NCI-H345 (cell line): ENCODE data around the gene COL1A1.

Source experiments
- DNase-seq: peaks from one replicate; lab custom pipeline; 2025; lab: John Stamatoyannopoulos, UW

Gene COL1A1

GRCh38 chr17:50213026-50214022 is 11.9 kb upstream of the COL1A1 start:
- peak; percentile 35 for DNase-seq

DNA sequence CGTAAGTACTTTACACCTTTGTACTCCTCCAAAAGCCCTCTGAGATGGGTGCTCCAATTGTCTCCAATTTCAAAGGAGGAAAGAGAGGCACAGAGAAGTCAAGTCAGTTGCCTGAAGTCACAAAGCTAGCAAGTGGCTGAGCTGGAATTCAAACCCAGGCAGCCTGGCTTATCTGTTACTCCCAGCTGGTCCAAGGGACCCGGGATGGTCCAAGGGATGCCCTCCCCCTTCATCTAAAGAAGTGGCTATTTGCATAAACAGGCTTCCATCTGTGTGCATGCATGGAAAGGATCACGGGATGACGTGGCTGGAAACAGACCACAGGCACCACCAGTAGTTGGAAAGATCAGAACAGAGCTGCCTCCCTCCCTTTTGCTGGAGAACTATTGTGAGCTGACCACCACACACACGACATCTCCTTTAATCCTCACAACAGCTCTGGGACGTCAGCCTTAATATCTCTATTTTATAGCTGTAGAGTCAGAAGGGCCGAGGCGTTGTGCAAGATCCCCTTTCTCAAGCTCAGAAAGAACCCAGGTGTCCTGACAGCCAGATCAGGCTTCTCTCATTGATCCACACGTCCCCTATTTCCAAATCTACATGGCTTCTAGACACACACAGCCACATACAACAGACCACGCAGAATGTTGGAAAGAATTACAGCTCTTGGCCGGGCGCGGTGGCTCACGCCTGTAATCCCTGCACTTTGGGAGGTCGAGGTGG is 10.9 kb upstream of the COL1A1 start:
- no peak for DNase-seq

- no peak for DNase-seq
These were observed 10.1 kb upstream of the COL1A1 start for GRCh38 chr17:50211249-50212120.

DNA sequence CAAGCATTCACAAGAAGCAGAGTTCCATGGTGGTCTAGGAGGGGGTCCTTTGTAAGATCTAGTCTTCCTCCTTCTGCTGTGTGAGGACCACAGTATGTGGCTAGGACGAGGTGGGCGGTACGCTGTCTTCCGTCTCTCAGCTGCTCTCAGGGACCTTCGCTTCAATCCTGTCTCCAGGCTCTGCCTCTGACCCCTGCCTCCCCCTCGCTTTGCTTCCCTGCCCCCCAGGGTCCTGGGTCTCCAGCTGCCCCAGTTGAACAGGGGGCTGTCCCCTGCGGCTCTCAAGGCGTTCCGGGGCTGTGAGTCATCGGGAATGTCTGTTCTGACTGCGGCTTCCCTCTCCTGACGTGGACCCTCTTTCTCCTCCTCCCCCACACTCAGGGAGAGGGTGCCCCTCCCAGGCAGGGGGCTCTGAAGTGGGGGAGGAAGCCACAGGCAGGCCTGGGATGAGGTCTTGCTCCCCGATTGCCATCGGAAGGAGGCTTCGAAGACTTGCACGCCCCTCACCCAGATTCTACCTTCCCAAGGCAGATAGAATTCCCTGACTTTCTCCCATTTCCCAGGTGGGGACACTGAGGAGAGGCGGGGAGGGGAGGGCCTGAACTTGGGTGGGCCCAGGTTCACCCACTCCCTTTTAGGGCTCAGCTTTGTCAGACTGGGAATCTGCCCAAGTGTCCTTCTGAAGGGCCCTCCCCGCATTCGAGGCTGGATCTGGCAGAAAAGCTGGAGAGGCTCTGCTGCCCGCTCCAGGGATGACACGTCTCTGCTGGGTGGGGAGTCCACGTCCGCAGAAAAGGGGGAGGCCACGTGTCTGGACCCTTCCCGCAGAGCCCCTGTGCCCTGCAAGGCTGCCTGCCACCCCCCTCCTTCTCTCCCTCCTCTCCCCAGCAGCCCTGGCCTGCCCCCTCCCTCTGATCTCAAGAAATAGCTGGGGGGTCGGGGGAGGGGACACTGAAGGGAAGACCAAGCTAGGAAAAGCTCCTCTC is 9.1 kb upstream of the COL1A1 start:
- no peak for DNase-seq

- DNase-seq, result no peak
These were observed 8.2 kb upstream of the COL1A1 start for GRCh38 chr17:50209472-50210239.

- no peak for DNase-seq
These were observed 7.7 kb upstream of the COL1A1 start for GRCh38 chr17:50209133-50209471.

GRCh38 chr17:50208611-50209061 is 7.2 kb upstream of the COL1A1 start:
- no peak for DNase-seq

- no peak for DNase-seq
These were observed 6.5 kb upstream of the COL1A1 start for GRCh38 chr17:50207792-50208567.

- DNase-seq, result no peak
These were observed 5.9 kb upstream of the COL1A1 start for GRCh38 chr17:50207315-50207714.

DNA sequence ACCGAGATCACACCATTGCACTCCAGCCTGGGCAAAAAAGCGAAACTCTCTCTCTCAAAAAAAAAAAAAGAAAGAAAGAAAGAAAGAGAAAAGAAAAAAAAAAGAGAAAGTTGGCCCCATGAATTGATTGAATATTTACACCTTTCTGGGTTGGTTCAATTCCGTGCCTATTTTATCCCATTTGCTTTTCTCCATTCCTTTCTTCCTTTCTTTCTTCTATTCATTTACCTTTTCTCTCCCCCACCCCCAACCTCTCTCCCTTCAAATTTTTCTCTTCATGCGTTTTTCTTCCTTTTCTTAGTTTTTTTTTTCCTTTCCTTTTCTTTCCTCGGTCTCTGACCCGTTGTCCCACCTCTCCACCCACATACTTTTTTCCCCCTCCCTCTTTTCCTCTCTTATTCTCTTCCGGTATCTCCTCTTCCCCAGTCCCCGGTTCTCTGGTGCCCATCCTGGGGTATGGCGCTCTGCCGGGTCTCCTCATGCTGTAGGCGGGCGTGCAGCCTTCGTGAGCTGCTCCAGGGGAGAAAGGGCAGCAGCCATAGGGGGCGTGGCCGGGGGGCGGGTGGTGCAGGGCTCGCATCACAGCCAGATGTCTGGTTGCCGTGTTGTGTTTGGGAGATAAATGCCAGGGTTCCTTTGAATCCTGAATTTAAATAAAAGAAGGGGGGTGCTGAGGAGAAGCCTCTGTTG is 5.3 kb upstream of the COL1A1 start:
- DNase-seq, result no peak

DNA sequence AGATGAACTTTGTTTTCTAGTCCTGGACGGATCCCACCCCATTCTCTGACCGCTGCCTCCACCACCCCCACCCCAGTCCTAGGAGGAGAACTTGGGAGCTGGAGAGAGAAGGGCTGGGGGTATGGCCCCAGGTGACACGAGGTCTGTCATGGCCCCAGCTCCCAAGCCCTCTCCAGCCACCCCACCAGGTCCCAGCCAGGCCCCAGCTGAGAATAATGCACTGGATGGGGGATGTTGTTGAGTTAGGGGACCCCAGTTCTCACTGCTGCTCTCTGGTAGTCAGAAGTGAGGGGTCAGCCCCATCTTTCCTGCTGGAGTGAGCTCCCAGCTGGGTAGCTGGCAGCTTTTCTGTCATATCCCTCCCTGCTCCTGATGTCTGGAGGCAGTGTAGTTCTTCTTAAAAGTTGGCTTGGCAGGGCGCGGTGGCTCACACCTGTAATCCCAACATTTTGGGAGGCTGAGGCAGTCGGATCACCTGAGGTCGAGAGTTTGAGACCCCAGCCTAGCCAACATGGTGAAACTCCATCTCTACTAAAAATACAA is 4.6 kb upstream of the COL1A1 start:
- no peak for DNase-seq

DNA sequence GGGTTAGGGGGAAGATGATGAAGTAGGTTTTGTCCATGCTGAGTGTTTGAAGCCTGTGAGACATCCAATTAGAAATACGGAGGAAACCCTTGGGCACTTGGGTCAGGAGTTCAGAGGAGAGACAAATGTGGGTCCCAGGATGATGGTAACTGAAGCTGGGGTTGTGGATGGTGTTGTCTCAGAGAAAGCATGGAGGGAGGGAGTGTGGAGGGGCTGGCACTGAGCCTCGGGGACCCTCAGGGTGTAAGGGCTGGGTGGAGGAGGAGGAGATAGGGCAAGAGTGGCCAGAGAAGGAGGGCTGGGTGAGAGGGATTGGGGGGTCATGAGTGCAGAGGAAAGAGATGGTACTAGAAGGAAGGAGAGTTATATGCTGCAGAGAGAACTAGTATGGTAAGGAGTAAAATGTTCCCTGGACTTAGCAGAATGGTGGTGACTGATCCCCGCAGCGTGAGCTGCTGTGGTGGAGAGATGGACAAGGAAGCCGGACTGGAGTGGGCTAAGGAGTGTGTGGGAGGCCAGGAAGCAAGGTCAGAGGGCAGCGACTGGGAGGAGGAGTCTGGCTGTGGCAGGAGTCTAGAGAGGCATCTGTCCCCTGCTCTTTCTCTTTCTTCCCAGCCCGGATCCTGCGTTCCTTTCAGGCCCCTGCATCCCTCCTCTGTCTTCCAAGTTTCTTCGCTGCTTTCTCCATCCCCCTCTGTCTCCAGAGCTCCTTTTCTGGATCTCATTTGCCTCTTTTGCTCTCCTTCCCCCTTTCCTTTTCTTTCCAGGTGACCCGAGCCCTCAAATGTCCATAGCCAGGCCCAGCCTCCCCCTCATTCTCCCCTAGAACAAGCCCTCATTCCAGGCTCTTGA is 3.9 kb upstream of the COL1A1 start:
- DNase-seq, result no peak

DNA sequence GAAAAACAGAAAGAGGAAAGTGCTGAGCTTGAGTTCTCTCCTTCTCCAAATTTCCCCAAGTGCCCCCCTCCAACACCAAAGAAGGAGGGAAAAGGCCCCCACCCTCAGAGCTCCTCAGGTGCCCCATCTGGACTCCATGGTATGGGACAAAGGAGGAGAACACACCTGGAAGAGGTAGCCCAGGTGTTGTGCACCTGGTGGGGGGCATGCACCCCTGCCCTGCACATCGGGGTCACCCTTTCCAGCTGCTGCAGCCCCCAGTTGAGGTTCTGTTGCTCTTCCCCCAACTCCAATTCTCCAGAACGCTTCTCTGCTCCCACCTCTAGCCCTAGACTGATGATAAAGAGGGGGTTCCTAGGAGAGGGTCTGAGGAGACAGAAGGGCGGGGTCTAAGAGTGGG is 3.0 kb upstream of the COL1A1 start:
- DNase-seq, result no peak

GRCh38 chr17:50203604-50204345 is 2.3 kb upstream of the COL1A1 start:
- DNase-seq, result no peak

DNA sequence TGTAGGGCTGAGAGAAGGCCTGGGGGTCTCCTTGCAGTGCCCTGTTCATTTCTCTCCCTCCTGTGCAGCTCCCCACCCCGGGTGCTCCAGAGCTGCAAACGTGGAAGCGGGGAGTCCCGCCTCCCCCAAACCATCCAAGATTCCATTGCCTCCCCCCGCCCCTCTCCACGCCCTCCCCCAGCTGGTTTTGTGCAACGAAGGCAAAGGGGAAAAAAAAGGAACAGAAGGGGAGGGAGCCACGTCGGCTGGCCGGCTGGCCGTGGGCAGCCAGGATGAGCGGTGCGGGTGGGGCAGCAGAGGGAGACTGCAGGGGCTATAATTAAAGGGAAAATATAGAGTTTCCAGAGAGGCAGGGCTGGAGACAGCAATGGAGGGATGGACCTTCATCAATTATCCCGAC is 1.7 kb upstream of the COL1A1 start:
- no peak for DNase-seq

DNA sequence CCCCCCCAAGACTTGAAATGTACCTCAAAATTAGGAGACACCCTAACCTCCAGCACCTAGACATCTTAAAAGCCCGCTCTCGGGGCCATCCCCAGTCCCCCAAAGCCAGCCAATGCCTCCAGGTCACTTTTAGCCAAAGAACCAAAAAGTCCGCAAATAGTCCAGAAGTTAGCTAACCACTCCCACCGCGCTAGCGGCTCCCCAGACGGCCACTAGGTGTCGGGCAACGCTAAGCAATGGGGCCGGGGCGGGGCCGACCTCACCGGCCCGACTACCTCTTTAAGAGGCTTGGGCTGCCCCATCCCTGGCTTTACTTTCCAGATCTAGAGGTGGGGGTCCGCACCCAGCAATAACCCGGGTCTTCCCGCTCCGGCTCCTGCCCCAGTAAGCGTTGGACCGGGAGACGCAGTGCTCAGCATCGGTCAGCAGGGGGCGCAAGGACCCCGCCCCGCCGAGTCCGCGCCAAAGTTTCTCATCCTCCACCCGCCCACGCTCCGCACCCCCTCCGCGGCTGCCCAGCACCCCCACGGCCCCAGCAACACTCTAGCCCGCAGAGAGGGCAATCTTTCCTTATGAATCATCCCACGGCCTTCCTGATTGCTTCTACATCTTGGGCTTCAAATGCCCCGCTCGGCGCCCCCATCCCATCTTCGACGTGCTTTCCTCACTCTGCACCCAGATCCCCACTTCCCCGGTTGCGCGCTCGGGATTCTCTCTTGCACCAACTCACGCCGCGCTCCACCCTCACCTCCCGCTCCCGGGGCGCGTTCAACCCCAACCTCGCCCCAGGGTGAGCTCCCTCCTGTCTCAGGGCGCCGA is 765 bp downstream of the COL1A1 start:
- DNase-seq, result peak; percentile 78
